GM12878 (cell line): ENCODE measurements around the gene COX4I2. TPM values are rescaled to one million over a fixed set of nuclear protein-coding genes. Genes with fewer than 3 reads are reported as not detected.

Experiments used
- ATAC-seq: fragments of 200-7000 bp; cut with Tn5 transposase; 3 replicates; pipeline ENCODE4 v1.9.1; 2020; ENCODE audit warnings: mild to moderate bottlenecking, moderate library complexity
- BruUV-seq: library from RNA; stranded (reverse); fragments of 400-500 nt; replicated peaks from 2 replicates; lab custom pipeline; 2021; lab: Mats Ljungman, UMichigan
- CTCF ChIA-PET: fragments of 300-600 bp; sonication (Branson Sonifier 250); formaldehyde crosslinking; extraction: SDS; loops from one replicate; lab custom pipeline; 2021; ENCODE audit warnings: inconsistent platforms; lab: Yijun Ruan, JAX
- POLR2A ChIA-PET: fragments of 350-600 bp; formaldehyde crosslinking; extraction: SDS; loops from one replicate; lab custom pipeline; 2021; ENCODE audit warnings: inconsistent platforms; lab: Charles Lee
- RAD21 ChIA-PET: fragments of 300-600 bp; sonication (Branson Sonifier 250); formaldehyde crosslinking; loops from one replicate; lab custom pipeline; 2023; ENCODE audit warnings: antibody characterized with exemption; ENCODE audit not compliant: unreplicated experiment; lab: Charles Lee
- SMC1A ChIA-PET: fragments of 300-600 bp; sonication (Branson Sonifier 250); formaldehyde crosslinking; loops from one replicate; lab custom pipeline; 2023; ENCODE audit not compliant: unreplicated experiment, uncharacterized antibody; lab: Charles Lee
- DNase-seq: peaks from one replicate; pipeline ENCODE4 v3.0.0-alpha.2; 2011; ENCODE audit warnings: low read depth, low spot score
- FAIRE-seq: peaks from 3 replicates; lab custom pipeline; 2011; peaks lifted over from hg19 to GRCh38; lab: Jason Lieb, UNC
- H2AFZ ChIP-seq: 2 replicates; pipeline ENCODE4 v1.6.0; 2011; ENCODE audit warnings: low read depth, low read length, control low read depth; ENCODE audit not compliant: control insufficient read depth
- H3K27ac ChIP-seq: 2 replicates; pipeline ENCODE4 v1.5.1; 2011; ENCODE audit warnings: control low read depth; ENCODE audit not compliant: control insufficient read depth, insufficient read depth
- H3K27me3 ChIP-seq, 2 experiments: replicated peaks in 1 of 2; 2 replicates each; pipeline versions ENCODE4 v1.6.0 to v1.6.1; 2011; ENCODE audit warnings: low read length in 1 of 2; ENCODE audit not compliant: control insufficient read depth in 2 of 2, insufficient read depth in 2 of 2
- H3K36me3 ChIP-seq, 2 experiments: 2 replicates each; pipeline ENCODE4 v1.5.1; 2011; ENCODE audit warnings: low read length in 1 of 2; ENCODE audit not compliant: control insufficient read depth in 2 of 2, insufficient read depth in 2 of 2
- H3K4me1 ChIP-seq: 2 replicates; pipeline ENCODE4 v1.6.1; 2011; ENCODE audit warnings: mild to moderate bottlenecking, low read length, moderate library complexity, mixed read lengths; ENCODE audit not compliant: control insufficient read depth, insufficient read depth
- H3K4me2 ChIP-seq: 2 replicates; pipeline ENCODE4 v1.6.0; 2011; ENCODE audit warnings: control low read depth; ENCODE audit not compliant: control insufficient read depth, insufficient read depth
- H3K4me3 ChIP-seq: fragments of 200-600 bp; sonication (generic); 2 replicates; pipeline ENCODE4 v1.5.1; 2016
- H3K79me2 ChIP-seq: 2 replicates; pipeline ENCODE4 v1.6.0; 2011; ENCODE audit warnings: low read length; ENCODE audit not compliant: control insufficient read depth, insufficient read depth
- H3K9ac ChIP-seq: 2 replicates; pipeline ENCODE4 v1.8.0; 2011; ENCODE audit warnings: low read length, control low read depth, mixed read lengths; ENCODE audit not compliant: control insufficient read depth, insufficient read depth
- H3K9me3 ChIP-seq: replicated peaks from 3 replicates; pipeline ENCODE4 v1.5.1; 2011; ENCODE audit warnings: mild to moderate bottlenecking, low read length; ENCODE audit not compliant: control insufficient read depth, insufficient read depth
- H4K20me1 ChIP-seq: 2 replicates; pipeline ENCODE4 v1.6.0; 2011; ENCODE audit not compliant: control insufficient read depth, insufficient read depth
- CHD1 ChIP-seq: IDR thresholded peaks from 2 replicates; pipeline ENCODE4 v1.6.1; 2012; ENCODE audit warnings: low read depth, low read length, improper control_type of control experiment
- FOXK2 ChIP-seq: fragments of 450-650 bp; IDR thresholded peaks from 2 replicates; pipeline ENCODE4 v1.6.1; 2017; ENCODE audit warnings: mild to moderate bottlenecking, moderate library complexity
- FOXM1 ChIP-seq: IDR thresholded peaks from 2 replicates; pipeline ENCODE4 v1.6.1; 2012; ENCODE audit warnings: low read depth, mild to moderate bottlenecking, inconsistent platforms, low read length, moderate library complexity
- GATAD2B ChIP-seq: fragments of 450-650 bp; conservative IDR thresholded peaks from 2 replicates; pipeline ENCODE4 v1.6.1; 2017; ENCODE audit warnings: low read depth, mild to moderate bottlenecking, moderate library complexity
- HCFC1 ChIP-seq: fragments of 150-350 bp; IDR thresholded peaks from 2 replicates; pipeline ENCODE4 v1.6.1; 2014; ENCODE audit warnings: low read length
- JUNB ChIP-seq: IDR thresholded peaks from 2 replicates; pipeline ENCODE4 v1.6.1; 2016; ENCODE audit warnings: antibody characterized with exemption, mild to moderate bottlenecking
- KDM1A ChIP-seq: fragments of 200-600 bp; sonication (generic); IDR thresholded peaks from 2 replicates; pipeline ENCODE4 v1.6.1; 2016; ENCODE audit warnings: borderline replicate concordance
- NR2F1 ChIP-seq: fragments of 450-650 bp; conservative IDR thresholded peaks from 2 replicates; pipeline ENCODE4 v1.6.1; 2017; ENCODE audit warnings: mild to moderate bottlenecking
- PAX5 ChIP-seq: IDR thresholded peaks from 2 replicates; pipeline ENCODE4 v1.6.1; 2011; ENCODE audit warnings: low read depth, low read length, borderline replicate concordance
- POU2F2 ChIP-seq: IDR thresholded peaks from 3 replicates; pipeline ENCODE4 v1.6.1; 2011; ENCODE audit warnings: low read depth, mild to moderate bottlenecking, low read length, borderline replicate concordance
- SMARCA5 ChIP-seq: fragments of 450-650 bp; IDR thresholded peaks from 2 replicates; pipeline ENCODE4 v1.6.1; 2017; ENCODE audit warnings: mild to moderate bottlenecking
- SRF ChIP-seq, 2 experiments: IDR thresholded peaks; 2 replicates each; pipeline ENCODE4 v1.6.1; 2011; ENCODE audit warnings: low read depth in 2 of 2, low read length in 2 of 2, mild to moderate bottlenecking in 1 of 2, moderate library complexity in 1 of 2
- TBL1XR1 ChIP-seq: IDR thresholded peaks from 2 replicates; pipeline ENCODE4 v1.6.1; 2012; ENCODE audit warnings: low read depth, low read length, improper control_type of control experiment
- TCF7 ChIP-seq: IDR thresholded peaks from 2 replicates; pipeline ENCODE4 v1.6.1; 2014; ENCODE audit warnings: antibody characterized with exemption, borderline replicate concordance
- ZNF207 ChIP-seq: fragments of 450-650 bp; IDR thresholded peaks from 2 replicates; pipeline ENCODE4 v1.6.1; 2014; ENCODE audit warnings: antibody characterized with exemption, mild to moderate bottlenecking, borderline replicate concordance
- ZNF384 ChIP-seq: IDR thresholded peaks from 2 replicates; pipeline ENCODE4 v1.6.1; 2012; ENCODE audit warnings: low read depth, mild to moderate bottlenecking, low read length, improper control_type of control experiment, borderline replicate concordance
- ZNF592 ChIP-seq: fragments of 450-650 bp; IDR thresholded peaks from 2 replicates; pipeline ENCODE4 v1.6.1; 2017; ENCODE audit warnings: mild to moderate bottlenecking, moderate library complexity
- WGBS: methylation state at CpG from one replicate; pipeline ENCODE4 v1.1.6; 2016; ENCODE audit warnings: low lambda C conversion rate; ENCODE audit not compliant: insufficient replicate concordance, insufficient coverage; ENCODE audit errors: missing lambda C conversion rate; 5-methylcytosine and 5-hydroxymethylcytosine counted together
- in situ Hi-C: fragments of 300-500 bp; cut with MboI; formaldehyde crosslinking; loops from 9 replicates; pipeline ENCODE4 v1.14.3; 2018; ENCODE audit warnings: mixed read lengths
- intact Hi-C: fragments of 100-400 bp; cut with micrococcal nuclease; formaldehyde crosslinking; loops from one replicate; pipeline ENCODE4 v1.14.2; 2022; ENCODE audit not compliant: unreplicated experiment
- polyA plus RNA-seq, 11 experiments: library from polyadenylated mRNA; depleted of rRNA in 4 of 11; unstranded in 6 of 11; stranded (reverse) in 5 of 11; fragments of >200 nt; fragmentation: Nextera tagmentation in 4 of 11; fragmentation: Illumina TruSeq in 1 of 11; extraction: Ambion mirVana in 4 of 11; extraction: Trizol in 1 of 11; gene quantifications; 1 replicate in 1 of 11; 2 replicates in 10 of 11; pipeline versions ENCODE4 v1.2.1 to v1.2.3, GENCODE V29; 2011 to 2016; ENCODE audit warnings: inconsistent platforms in 2 of 11, missing spikeins in 2 of 11, low read depth in 1 of 11
- total RNA-seq, 4 experiments: library from RNA; depleted of rRNA in 3 of 4; stranded (reverse); fragments of >200 nt in 3 of 4; fragmentation: Illumina TruSeq in 1 of 4; extraction: Trizol in 1 of 4; gene quantifications; 2 replicates each; pipeline versions ENCODE4 v1.2.1 to v1.2.3, GENCODE V29; 2013 to 2021
- TF ChIP-seq, protein P1 (sequence below): fragments of 450-650 bp; conservative IDR thresholded peaks from 2 replicates; pipeline ENCODE4 v1.6.1; 2017; ENCODE audit warnings: mild to moderate bottlenecking, moderate library complexity

COX4I2 gene
- total and polyA plus RNA-seq, 10 of the 15 experiments (the other 5 are each of a cell fraction or from before 2014, with no cell fraction given) = not detected

- TF ChIP-seq POU2F2 (no peak), ZNF592 (no peak), FOXM1 (no peak), TBL1XR1 (no peak), TCF7 (no peak), JUNB (no peak), NR2F1 (no peak), SMARCA5 (no peak), SRF (IDR thresholded peaks at IDR 0.05; ENCODE audit: low read depth in 2 of 2, low read length in 2 of 2) (no peak), FOXK2 (no peak), CHD1 (no peak), HCFC1 (no peak), KDM1A (no peak), GATAD2B (no peak), PAX5 (no peak), ZNF207 (no peak), ZNF384 (no peak)
- TF ChIP-seq, protein P1, sequence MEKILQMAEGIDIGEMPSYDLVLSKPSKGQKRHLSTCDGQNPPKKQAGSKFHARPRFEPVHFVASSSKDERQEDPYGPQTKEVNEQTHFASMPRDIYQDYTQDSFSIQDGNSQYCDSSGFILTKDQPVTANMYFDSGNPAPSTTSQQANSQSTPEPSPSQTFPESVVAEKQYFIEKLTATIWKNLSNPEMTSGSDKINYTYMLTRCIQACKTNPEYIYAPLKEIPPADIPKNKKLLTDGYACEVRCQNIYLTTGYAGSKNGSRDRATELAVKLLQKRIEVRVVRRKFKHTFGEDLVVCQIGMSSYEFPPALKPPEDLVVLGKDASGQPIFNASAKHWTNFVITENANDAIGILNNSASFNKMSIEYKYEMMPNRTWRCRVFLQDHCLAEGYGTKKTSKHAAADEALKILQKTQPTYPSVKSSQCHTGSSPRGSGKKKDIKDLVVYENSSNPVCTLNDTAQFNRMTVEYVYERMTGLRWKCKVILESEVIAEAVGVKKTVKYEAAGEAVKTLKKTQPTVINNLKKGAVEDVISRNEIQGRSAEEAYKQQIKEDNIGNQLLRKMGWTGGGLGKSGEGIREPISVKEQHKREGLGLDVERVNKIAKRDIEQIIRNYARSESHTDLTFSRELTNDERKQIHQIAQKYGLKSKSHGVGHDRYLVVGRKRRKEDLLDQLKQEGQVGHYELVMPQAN = no peak
- Histone ChIP-seq H3K4me2 (no peak overlapping the region), H3K4me1 (no peaks in the 10 kb centered on the region), H3K27me3 (no peaks in the 10 kb centered on the region), H3K36me3 (no peaks in the 10 kb centered on the region), H4K20me1 (no peaks in the 10 kb centered on the region), H3K9ac (no peak overlapping the region), H2AFZ (no peak overlapping the region), H3K9me3 (no peaks in the 10 kb centered on the region), H3K27ac (no peak overlapping the region), H3K4me3 (no peak overlapping the region), H3K79me2 (no peaks in the 10 kb centered on the region)
- WGBS = 34% methylated on average over 5 of the region's 5 CpGs
- no peak for DNase-seq
- ATAC-seq = no peak
- BruUV-seq = no TSS peak
- ChIA-PET POLR2A (no interaction called here), SMC1A (no interaction called here), RAD21 (interaction anchor here (0.8 to 1.8 kb wide), 2 partner anchors 8 to 70 kb away, joined by 3 to 7 read pairs; no protein-coding TSS in a partner anchor), CTCF (interaction anchor here (0.6 to 1.8 kb wide), 3 partner anchors 8 to 70 kb away, joined by 3 to 10 read pairs (median 3); no protein-coding TSS in a partner anchor)
- in situ Hi-C loops = no loop called here
- FAIRE-seq = no peak
- intact Hi-C loops = no loop called here
These were observed 15.8 kb downstream of the COX4I2 start for GRCh38 chr20:31653561-31653960.
